WERI-Rb-1 (cell line): ENCODE results near the gene DCTD.
A peak's percentile ranks its signal among the peaks of the same experiment; 100 is the strongest.

Source experiments
- DNase-seq: peaks from one replicate; pipeline ENCODE4 v3.0.0-alpha.2; 2020
- H3K27ac ChIP-seq: fragments of 250-450 bp; sonication (Bioruptor Pico); 2 replicates; pipeline ENCODE4 v1.5.1; 2020; ENCODE audit warnings: mild to moderate bottlenecking, moderate library complexity
- H3K27me3 ChIP-seq: fragments of 250-450 bp; sonication (Bioruptor Pico); 2 replicates; pipeline ENCODE4 v1.5.1; 2021; ENCODE audit warnings: mild to moderate bottlenecking, low read depth, moderate library complexity; ENCODE audit not compliant: insufficient read depth, severe bottlenecking
- H3K36me3 ChIP-seq: fragments of 250-450 bp; sonication (Bioruptor Pico); 2 replicates; pipeline ENCODE4 v1.5.1; 2020; ENCODE audit warnings: mild to moderate bottlenecking, moderate library complexity
- H3K4me3 ChIP-seq: 2 replicates; pipeline ENCODE4 v1.5.1; 2011; ENCODE audit warnings: low read depth, mild to moderate bottlenecking, control low read depth, low read length
- H3K9me3 ChIP-seq: fragments of 250-450 bp; sonication (Bioruptor Pico); 2 replicates; pipeline ENCODE4 v1.5.1; 2021; ENCODE audit warnings: mild to moderate bottlenecking, moderate library complexity; ENCODE audit not compliant: severe bottlenecking
- TF ChIP-seq, protein P1 (sequence below): IDR thresholded peaks from 2 replicates; pipeline ENCODE4 v1.5.1; 2011; ENCODE audit warnings: low read depth, mild to moderate bottlenecking, control low read depth, inconsistent platforms, low read length

Gene DCTD

DNA sequence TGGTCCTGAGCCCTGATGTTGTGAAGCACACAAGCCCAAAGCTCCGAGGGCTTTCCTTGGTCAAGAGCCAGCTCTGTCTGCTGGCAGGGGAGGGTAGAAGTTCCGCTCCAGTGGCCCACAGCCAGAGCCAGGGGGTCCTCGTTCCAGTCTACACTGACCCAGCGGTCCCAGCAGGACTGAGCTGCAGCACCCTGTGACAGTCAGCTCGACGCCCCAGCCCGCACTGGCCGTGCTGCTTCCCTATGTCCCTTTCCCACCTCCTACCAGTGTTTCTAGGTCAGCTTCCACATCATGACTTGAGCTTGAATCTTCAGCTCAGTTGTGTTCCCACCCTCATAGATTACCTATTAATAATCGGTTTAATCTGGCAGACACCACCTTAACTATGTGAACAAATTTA lies 22.5 kb upstream of the DCTD start:
- TF ChIP-seq, protein P1, sequence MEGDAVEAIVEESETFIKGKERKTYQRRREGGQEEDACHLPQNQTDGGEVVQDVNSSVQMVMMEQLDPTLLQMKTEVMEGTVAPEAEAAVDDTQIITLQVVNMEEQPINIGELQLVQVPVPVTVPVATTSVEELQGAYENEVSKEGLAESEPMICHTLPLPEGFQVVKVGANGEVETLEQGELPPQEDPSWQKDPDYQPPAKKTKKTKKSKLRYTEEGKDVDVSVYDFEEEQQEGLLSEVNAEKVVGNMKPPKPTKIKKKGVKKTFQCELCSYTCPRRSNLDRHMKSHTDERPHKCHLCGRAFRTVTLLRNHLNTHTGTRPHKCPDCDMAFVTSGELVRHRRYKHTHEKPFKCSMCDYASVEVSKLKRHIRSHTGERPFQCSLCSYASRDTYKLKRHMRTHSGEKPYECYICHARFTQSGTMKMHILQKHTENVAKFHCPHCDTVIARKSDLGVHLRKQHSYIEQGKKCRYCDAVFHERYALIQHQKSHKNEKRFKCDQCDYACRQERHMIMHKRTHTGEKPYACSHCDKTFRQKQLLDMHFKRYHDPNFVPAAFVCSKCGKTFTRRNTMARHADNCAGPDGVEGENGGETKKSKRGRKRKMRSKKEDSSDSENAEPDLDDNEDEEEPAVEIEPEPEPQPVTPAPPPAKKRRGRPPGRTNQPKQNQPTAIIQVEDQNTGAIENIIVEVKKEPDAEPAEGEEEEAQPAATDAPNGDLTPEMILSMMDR = no peak
- no peaks in the 10 kb centered on the region for H3K36me3 ChIP-seq
- H3K27ac ChIP-seq = no peak overlapping the region
- H3K9me3 ChIP-seq = no peaks in the 10 kb centered on the region
- DNase-seq = no peak
- peaks cover 22% of the 10 kb centered on the region for H3K27me3 ChIP-seq
- no peak overlapping the region for H3K4me3 ChIP-seq

DNA sequence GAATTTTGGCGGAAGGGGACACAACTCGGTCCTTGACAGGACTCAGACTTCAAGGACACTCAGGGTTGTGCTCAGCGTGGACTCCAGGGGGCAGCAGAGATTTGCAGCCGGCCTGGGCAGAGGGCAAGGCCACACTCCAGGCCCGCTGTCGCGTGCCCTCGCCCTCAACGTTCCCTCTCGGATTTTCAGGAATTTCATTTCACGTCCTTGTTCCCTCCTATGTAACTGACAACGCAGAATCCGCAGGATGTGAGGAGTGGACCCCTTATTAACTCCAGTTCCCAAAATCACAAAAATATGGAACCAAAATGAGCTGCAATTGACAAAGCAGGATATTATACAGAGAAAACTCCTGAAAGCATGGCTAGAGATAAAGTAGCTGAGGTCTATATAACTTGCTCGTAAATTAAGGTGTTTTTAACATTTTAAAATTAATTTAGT lies 21.0 kb upstream of the DCTD start:
- TF ChIP-seq, protein P1 = peak; percentile 99
- Histone ChIP-seq H3K27ac (no peak overlapping the region), H3K9me3 (no peaks in the 10 kb centered on the region), H3K4me3 (no peak overlapping the region), H3K36me3 (no peaks in the 10 kb centered on the region), H3K27me3 (peaks cover 17% of the 10 kb centered on the region)
- DNase-seq = peak; percentile 86

DNA sequence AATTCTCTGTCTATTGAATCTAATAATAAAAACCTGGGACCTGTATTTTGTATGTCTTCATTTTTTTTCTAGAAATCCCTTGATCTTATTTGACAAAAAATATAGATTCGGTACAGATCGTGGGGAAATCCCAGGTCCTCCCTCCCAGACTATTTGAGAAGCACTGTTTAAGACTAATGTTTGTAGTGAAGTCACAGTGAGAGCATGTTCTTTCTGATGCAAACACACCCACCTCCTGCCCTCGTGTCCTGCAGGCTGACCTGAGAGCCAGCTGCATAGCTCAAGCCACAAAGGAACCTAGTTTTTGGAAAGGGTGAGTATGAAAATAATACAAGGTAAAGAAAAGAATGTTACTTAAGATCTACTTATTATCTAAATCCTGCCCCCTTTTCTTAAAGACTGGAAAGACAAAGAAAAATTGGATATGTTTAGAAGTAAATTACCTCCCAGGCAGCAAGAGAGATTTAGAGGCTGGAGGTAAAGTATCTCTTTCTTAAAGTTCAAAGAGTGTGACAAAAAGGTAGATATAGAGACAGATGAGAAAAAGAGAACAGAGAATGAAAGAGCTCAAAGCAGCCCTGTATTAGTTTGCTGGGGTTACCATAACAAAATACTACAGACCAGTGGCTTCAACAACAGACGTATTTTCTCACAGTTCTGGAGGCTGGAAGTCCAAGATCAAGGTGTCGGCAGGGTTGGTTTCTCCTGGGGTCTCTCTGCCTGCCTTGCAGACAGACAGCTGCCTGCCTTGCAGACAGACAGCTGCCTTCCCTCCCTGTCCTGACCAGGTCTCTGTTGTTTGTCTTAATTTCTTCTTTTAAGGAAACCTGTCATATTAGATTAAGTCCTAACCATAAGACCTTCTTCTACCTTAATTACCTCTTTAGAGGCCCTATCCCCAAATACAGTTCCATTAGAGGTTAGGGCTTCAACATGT lies 20.4 kb upstream of the DCTD start:
- no peak overlapping the region for H3K4me3 ChIP-seq
- no peak overlapping the region for H3K27ac ChIP-seq
- TF ChIP-seq, protein P1 = no peak
- no peaks in the 10 kb centered on the region for H3K9me3 ChIP-seq
- peaks cover 11% of the 10 kb centered on the region for H3K27me3 ChIP-seq
- H3K36me3 ChIP-seq = no peaks in the 10 kb centered on the region
- DNase-seq = no peak

DNA sequence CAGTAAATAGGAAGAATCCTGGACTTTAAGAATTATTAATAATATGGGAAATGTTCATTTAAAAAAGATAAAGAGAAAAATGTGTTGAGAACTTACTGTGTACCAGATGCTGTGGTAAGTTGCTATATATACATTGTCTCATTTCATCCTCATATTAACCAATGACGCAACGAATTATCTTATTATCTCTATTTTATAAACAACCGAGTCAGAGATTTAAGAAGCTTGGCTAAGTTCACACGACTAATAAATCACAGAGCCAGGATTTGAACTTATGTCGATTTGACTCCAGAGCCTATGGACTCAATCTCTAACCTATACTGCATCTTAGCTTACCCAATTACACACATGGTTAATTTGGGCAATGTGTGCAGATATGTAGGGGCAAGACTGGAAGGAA lies 15.5 kb upstream of the DCTD start:
- Histone ChIP-seq H3K36me3 (no peaks in the 10 kb centered on the region), H3K27me3 (no peaks in the 10 kb centered on the region), H3K27ac (no peak overlapping the region), H3K4me3 (no peak overlapping the region), H3K9me3 (no peaks in the 10 kb centered on the region)
- TF ChIP-seq, protein P1 = no peak
- DNase-seq = no peak

DNA sequence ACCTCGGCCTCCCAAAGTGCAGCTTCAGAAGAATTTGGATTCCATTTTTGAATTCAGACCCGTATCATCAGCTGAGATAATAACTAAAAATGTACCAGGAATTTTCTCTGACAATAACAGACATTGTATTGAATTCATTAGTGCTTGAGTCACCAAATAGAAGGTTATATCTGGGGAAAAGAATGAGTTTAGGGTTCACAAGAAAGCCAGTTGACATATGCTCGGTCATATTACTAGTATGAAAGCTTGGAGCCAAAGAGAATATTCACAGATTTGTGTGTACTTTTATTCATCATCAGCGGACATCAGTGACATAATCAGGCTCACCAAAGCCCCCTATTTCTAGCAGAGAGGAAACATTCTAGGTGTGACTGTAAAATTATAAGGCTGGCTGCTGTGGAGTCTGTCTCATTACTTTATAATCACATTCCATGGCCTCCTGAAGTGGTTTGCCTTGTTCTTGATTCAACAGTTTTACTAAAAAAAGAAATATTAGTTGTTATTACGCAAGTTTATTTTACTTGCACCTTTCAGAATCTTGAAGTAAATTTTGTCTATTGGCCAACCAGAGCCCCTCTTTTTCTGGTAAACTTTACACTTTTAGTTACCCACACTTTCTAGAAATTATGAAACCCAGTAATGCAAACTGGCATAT lies 14.6 kb upstream of the DCTD start:
- H3K36me3 ChIP-seq = no peaks in the 10 kb centered on the region
- DNase-seq = no peak
- H3K9me3 ChIP-seq = no peaks in the 10 kb centered on the region
- no peak overlapping the region for H3K4me3 ChIP-seq
- TF ChIP-seq, protein P1 = no peak
- H3K27me3 ChIP-seq = no peaks in the 10 kb centered on the region
- H3K27ac ChIP-seq = no peak overlapping the region
